ENCODE measurements around the gene BMP4.
A peak's percentile ranks its signal among the peaks of the same experiment; 100 is the strongest.

- TF ChIP-seq CTCF (CRISPR knock-in tag; IDR thresholded peaks at IDR 0.05) (no peak), ZBTB20 (CRISPR knock-in tag; IDR thresholded peaks at IDR 0.05; ENCODE audit: borderline replicate concordance, low read depth) (no peak), RAD21 (CRISPR knock-in tag; IDR thresholded peaks at IDR 0.05) (no peak), ZNF205 (CRISPR knock-in tag; IDR thresholded peaks at IDR 0.05) (no peak), ZBTB1 (CRISPR knock-in tag; IDR thresholded peaks at IDR 0.05; ENCODE audit: borderline replicate concordance) (no peak), WIZ (CRISPR knock-in tag; IDR thresholded peaks at IDR 0.05) (no peak), GTF2F1 (IDR thresholded peaks at IDR 0.05; ENCODE audit: low read length) (no peak), STAT5B (CRISPR knock-in tag; IDR thresholded peaks at IDR 0.05) (no peak), FOXJ3 (CRISPR knock-in tag; IDR thresholded peaks at IDR 0.05; ENCODE audit: borderline replicate concordance) (no peak), SAFB2 (CRISPR knock-in tag; IDR thresholded peaks at IDR 0.05; ENCODE audit: borderline replicate concordance, low read depth) (no peak), ZNF274 (CRISPR knock-in tag; IDR thresholded peaks at IDR 0.05) (no peak), TIGD3 (CRISPR knock-in tag; IDR thresholded peaks at IDR 0.05; ENCODE audit: borderline replicate concordance) (no peak), MNT (IDR thresholded peaks at IDR 0.05) (no peak), ZGPAT (CRISPR knock-in tag; IDR thresholded peaks at IDR 0.05) (peak; percentile 25; the same call in 1 of the 2 replicates)
These were observed 2.6 kb downstream of the BMP4 start for GRCh38 chr14:53953828-53954550.

Data from HepG2 (cell line).